Keratinocyte (primary cell): ENCODE measurements around the gene ACAP3. TPM values are rescaled to one million over a fixed set of nuclear protein-coding genes. Genes with fewer than 3 reads are reported as not detected.

Experiments
- DNase-seq: peaks from one replicate; pipeline ENCODE4 v3.0.0-alpha.2; 2011; ENCODE audit warnings: low read depth, missing footprints, low spot score
- FAIRE-seq: peaks from 2 replicates; lab custom pipeline; 2011; peaks lifted over from hg19 to GRCh38; lab: Jason Lieb, UNC
- H2AFZ ChIP-seq: 2 replicates; pipeline ENCODE4 v1.6.0; 2012; ENCODE audit warnings: low read length, control low read depth, inconsistent platforms; ENCODE audit not compliant: control insufficient read depth
- H3K27ac ChIP-seq: 2 replicates; pipeline ENCODE4 v1.5.1; 2011; ENCODE audit warnings: low read length; ENCODE audit not compliant: control insufficient read depth, insufficient read depth
- H3K27me3 ChIP-seq: 3 replicates; pipeline ENCODE4 v1.6.0; 2011; ENCODE audit warnings: low read length; ENCODE audit not compliant: control insufficient read depth, insufficient read depth; ENCODE audit errors: extremely low read depth
- H3K36me3 ChIP-seq, 2 experiments: 2 replicates in 1 of 2; 3 replicates in 1 of 2; pipeline ENCODE4 v1.5.1; 2011; ENCODE audit warnings: low read length in 2 of 2, mild to moderate bottlenecking in 1 of 2; ENCODE audit not compliant: control insufficient read depth in 2 of 2, insufficient read depth in 2 of 2; ENCODE audit errors: extremely low read depth in 1 of 2
- H3K4me1 ChIP-seq: 3 replicates; pipeline ENCODE4 v1.5.1; 2011; ENCODE audit warnings: low read length; ENCODE audit not compliant: control insufficient read depth, insufficient read depth; ENCODE audit errors: extremely low read depth
- H3K4me2 ChIP-seq: 3 replicates; pipeline ENCODE4 v1.6.0; 2011; ENCODE audit warnings: low read depth, low read length; ENCODE audit not compliant: control insufficient read depth, insufficient read depth; ENCODE audit errors: extremely low read depth
- H3K4me3 ChIP-seq, 3 experiments: fragments of 200-600 bp in 1 of 3; sonication (generic) in 1 of 3; 2 replicates in 2 of 3; 3 replicates in 1 of 3; pipeline ENCODE4 v1.5.1; 2011 to 2016; ENCODE audit warnings: low read length in 3 of 3, mild to moderate bottlenecking in 3 of 3, control low read depth in 2 of 3, inconsistent platforms in 1 of 3, low read depth in 1 of 3, mixed read lengths in 1 of 3, mixed run types in 1 of 3, moderate library complexity in 1 of 3; ENCODE audit not compliant: control insufficient read depth in 2 of 3, insufficient read depth in 2 of 3; ENCODE audit errors: extremely low read depth in 1 of 3
- H3K79me2 ChIP-seq: 2 replicates; pipeline ENCODE4 v1.6.0; 2012; ENCODE audit warnings: low read length; ENCODE audit not compliant: control insufficient read depth, insufficient read depth
- H3K9ac ChIP-seq: 3 replicates; pipeline ENCODE4 v1.6.0; 2011; ENCODE audit warnings: low read length; ENCODE audit not compliant: control insufficient read depth, insufficient read depth; ENCODE audit errors: extremely low read depth
- H3K9me1 ChIP-seq: 3 replicates; pipeline ENCODE4 v1.6.0; 2011; ENCODE audit warnings: low read length; ENCODE audit not compliant: control insufficient read depth, insufficient read depth; ENCODE audit errors: extremely low read depth
- H3K9me3 ChIP-seq: 2 replicates; pipeline ENCODE4 v1.5.1; 2012; ENCODE audit warnings: low read depth, low read length; ENCODE audit not compliant: control insufficient read depth
- H4K20me1 ChIP-seq: 3 replicates; pipeline ENCODE4 v1.6.0; 2011; ENCODE audit warnings: low read length; ENCODE audit not compliant: control insufficient read depth, insufficient read depth; ENCODE audit errors: extremely low read depth
- CTCF ChIP-seq, 3 experiments: IDR thresholded peaks in 1 of 3; conservative IDR thresholded peaks in 1 of 3; optimal IDR thresholded peaks in 1 of 3; 2 replicates in 2 of 3; 3 replicates in 1 of 3; pipeline versions ENCODE3 to v1.5.1; 2011; ENCODE audit warnings: low read length in 3 of 3, mild to moderate bottlenecking in 3 of 3, moderate library complexity in 2 of 3, control low read depth in 1 of 3, inconsistent platforms in 1 of 3; ENCODE audit not compliant: insufficient read depth in 2 of 3; ENCODE audit errors: extremely low read depth in 1 of 3
- EZH2 ChIP-seq: IDR thresholded peaks from one replicate; pipeline ENCODE4 v1.6.1; 2012; ENCODE audit warnings: inconsistent platforms, mild to moderate bottlenecking, low read length, moderate library complexity
- dilution Hi-C: fragments of 300-500 bp; cut with MboI; formaldehyde crosslinking; loops from one replicate; pipeline ENCODE4 v1.7.0; 2020; ENCODE audit warnings: low sequenced_read_pairs; ENCODE audit not compliant: extremely low pct_ligation_motif_present
- polyA plus RNA-seq, 5 experiments: library from polyadenylated mRNA; depleted of rRNA in 3 of 5; stranded (reverse) in 3 of 5; stranded (forward) in 1 of 5; unstranded in 1 of 5; fragments of >200 nt; gene quantifications; 1 replicate in 1 of 5; 2 replicates in 3 of 5; 3 replicates in 1 of 5; pipeline versions ENCODE4 v1.2.1 to v1.2.3, GENCODE V29; 2011 to 2012; ENCODE audit warnings: missing spikeins in 2 of 5, low read depth in 1 of 5, low replicate concordance in 1 of 5

Gene ACAP3
- polyA plus RNA-seq, 1 donor (not counting 4 experiments of a cell fraction or from before 2014, with no cell fraction given) = 17.4 TPM

- H3K4me3 ChIP-seq = no peak overlapping the region
- no peak for DNase-seq
- H3K79me2 ChIP-seq = peaks cover 5% of the 10 kb centered on the region
- H3K4me2 ChIP-seq = no peak overlapping the region
- TF ChIP-seq EZH2 (no peak), CTCF (optimal IDR thresholded peaks at IDR 0.05 in 1 of 3, IDR thresholded peaks at IDR 0.05 in 1 of 3, conservative IDR thresholded peaks at IDR 0.05 in 1 of 3; ENCODE audit: extremely low read depth in 1 of 3, insufficient read depth in 2 of 3, low read length in 3 of 3) (no peak)
- dilution Hi-C loops = no loop called here
- no peak overlapping the region for H3K27ac ChIP-seq
- peaks cover 11% of the 10 kb centered on the region for H3K4me1 ChIP-seq
- H3K36me3 ChIP-seq = peaks cover 32 to 40% of the 10 kb centered on the region in 2 experiments
- no peaks in the 10 kb centered on the region for H3K9me3 ChIP-seq
- no peak overlapping the region for H2AFZ ChIP-seq
- H3K9ac ChIP-seq = no peak overlapping the region
- no peaks in the 10 kb centered on the region for H3K27me3 ChIP-seq
- no peaks in the 10 kb centered on the region for H3K9me1 ChIP-seq
- FAIRE-seq = no peak
- peaks cover 16% of the 10 kb centered on the region for H4K20me1 ChIP-seq
Observed at GRCh38 chr1:1256956-1257871, 50.5 kb downstream of the ACAP3 start.

- Histone ChIP-seq H3K9me1 (no peaks in the 10 kb centered on the region), H3K4me1 (peaks cover 16% of the 10 kb centered on the region), H3K4me3 (no peak overlapping the region), H2AFZ (no peak overlapping the region), H3K79me2 (peaks cover 3% of the 10 kb centered on the region), H3K27ac (no peak overlapping the region), H4K20me1 (peaks cover 11% of the 10 kb centered on the region), H3K27me3 (no peaks in the 10 kb centered on the region), H3K9ac (no peak overlapping the region), H3K9me3 (no peaks in the 10 kb centered on the region), H3K4me2 (no peak overlapping the region), H3K36me3 (peaks cover 27 to 33% of the 10 kb centered on the region in 2 experiments)
- dilution Hi-C loops = no loop called here
- FAIRE-seq = no peak
- DNase-seq = no peak
- no peak for TF ChIP-seq EZH2
- TF ChIP-seq CTCF (optimal IDR thresholded peaks at IDR 0.05 in 1 of 3, IDR thresholded peaks at IDR 0.05 in 1 of 3, conservative IDR thresholded peaks at IDR 0.05 in 1 of 3; ENCODE audit: extremely low read depth in 1 of 3, insufficient read depth in 2 of 3, low read length in 3 of 3) = no peak
Observed at GRCh38 chr1:1255611-1256010, 52.1 kb downstream of the ACAP3 start.
